HL-60 (cell line): ENCODE data around the gene TMPRSS3.

Source experiments
- DNase-seq, 2 experiments: peaks; one replicate each; pipeline ENCODE4 v3.0.0-alpha.2; 2010 to 2020; ENCODE audit warnings: low read depth in 1 of 2, low spot score in 1 of 2
- H3K27ac ChIP-seq: fragments of 250-450 bp; sonication (Bioruptor Pico); replicated peaks from 2 replicates; pipeline ENCODE4 v1.5.1; 2020; ENCODE audit warnings: mild to moderate bottlenecking, moderate library complexity
- H3K27me3 ChIP-seq: fragments of 250-450 bp; sonication (Bioruptor Pico); 2 replicates; pipeline ENCODE4 v1.5.1; 2021; ENCODE audit warnings: mild to moderate bottlenecking, moderate library complexity; ENCODE audit not compliant: insufficient read depth, poor library complexity, severe bottlenecking
- H3K4me3 ChIP-seq: replicated peaks from 2 replicates; pipeline ENCODE4 v1.5.1; 2011; ENCODE audit warnings: mild to moderate bottlenecking, control low read depth, low read length; ENCODE audit not compliant: insufficient read depth
- GABPA ChIP-seq: IDR thresholded peaks from 2 replicates; pipeline ENCODE4 v1.6.1; 2012; ENCODE audit warnings: low read depth
- POLR2AphosphoS5 ChIP-seq: IDR thresholded peaks from 2 replicates; pipeline ENCODE4 v1.6.1; 2012; ENCODE audit warnings: low read depth
- SPI1 ChIP-seq: IDR thresholded peaks from 2 replicates; pipeline ENCODE4 v1.6.1; 2012; ENCODE audit warnings: low read depth, mild to moderate bottlenecking, borderline replicate concordance
- TF ChIP-seq, protein P1 (sequence below): IDR thresholded peaks from 2 replicates; pipeline ENCODE4 v1.6.1; 2012; ENCODE audit warnings: low read depth; ENCODE audit not compliant: insufficient replicate concordance
- TF ChIP-seq, protein P2 (sequence below): IDR thresholded peaks from one replicate; pipeline ENCODE4 v1.5.1; 2011; ENCODE audit warnings: low read length, control low read depth, inconsistent platforms; ENCODE audit not compliant: insufficient read depth

The TMPRSS3 gene

DNA sequence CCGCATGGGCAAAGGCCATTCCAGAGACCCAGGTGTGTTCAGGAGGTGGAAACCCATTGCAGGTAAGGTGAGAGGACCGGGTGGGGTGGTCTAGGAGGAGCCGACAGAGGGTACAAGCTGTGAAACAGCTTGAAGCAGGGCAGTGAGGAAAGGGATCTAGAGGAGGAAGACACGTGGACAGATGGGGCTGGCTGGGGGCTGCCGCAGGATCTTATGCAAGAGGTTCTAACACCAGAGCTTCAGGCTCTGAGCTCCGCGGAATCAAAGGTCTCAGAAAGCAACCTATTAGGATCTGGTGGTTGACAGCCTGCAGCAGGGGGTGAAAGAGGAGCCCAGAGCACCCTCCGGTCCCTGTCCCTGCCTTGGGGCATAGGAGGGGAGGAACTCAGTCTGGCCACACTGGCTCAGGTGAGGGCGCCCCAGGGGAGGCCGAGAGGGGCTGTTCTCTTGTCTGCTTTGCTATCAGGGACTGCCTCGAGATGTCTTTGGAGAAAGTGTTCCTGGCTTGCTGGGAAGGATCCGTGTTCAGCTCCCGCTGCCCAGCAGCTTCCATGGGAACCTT lies 31.5 kb downstream of the TMPRSS3 start:
- TF ChIP-seq SPI1 (no peak), GABPA (no peak), POLR2AphosphoS5 (no peak)
- TF ChIP-seq, protein P1, sequence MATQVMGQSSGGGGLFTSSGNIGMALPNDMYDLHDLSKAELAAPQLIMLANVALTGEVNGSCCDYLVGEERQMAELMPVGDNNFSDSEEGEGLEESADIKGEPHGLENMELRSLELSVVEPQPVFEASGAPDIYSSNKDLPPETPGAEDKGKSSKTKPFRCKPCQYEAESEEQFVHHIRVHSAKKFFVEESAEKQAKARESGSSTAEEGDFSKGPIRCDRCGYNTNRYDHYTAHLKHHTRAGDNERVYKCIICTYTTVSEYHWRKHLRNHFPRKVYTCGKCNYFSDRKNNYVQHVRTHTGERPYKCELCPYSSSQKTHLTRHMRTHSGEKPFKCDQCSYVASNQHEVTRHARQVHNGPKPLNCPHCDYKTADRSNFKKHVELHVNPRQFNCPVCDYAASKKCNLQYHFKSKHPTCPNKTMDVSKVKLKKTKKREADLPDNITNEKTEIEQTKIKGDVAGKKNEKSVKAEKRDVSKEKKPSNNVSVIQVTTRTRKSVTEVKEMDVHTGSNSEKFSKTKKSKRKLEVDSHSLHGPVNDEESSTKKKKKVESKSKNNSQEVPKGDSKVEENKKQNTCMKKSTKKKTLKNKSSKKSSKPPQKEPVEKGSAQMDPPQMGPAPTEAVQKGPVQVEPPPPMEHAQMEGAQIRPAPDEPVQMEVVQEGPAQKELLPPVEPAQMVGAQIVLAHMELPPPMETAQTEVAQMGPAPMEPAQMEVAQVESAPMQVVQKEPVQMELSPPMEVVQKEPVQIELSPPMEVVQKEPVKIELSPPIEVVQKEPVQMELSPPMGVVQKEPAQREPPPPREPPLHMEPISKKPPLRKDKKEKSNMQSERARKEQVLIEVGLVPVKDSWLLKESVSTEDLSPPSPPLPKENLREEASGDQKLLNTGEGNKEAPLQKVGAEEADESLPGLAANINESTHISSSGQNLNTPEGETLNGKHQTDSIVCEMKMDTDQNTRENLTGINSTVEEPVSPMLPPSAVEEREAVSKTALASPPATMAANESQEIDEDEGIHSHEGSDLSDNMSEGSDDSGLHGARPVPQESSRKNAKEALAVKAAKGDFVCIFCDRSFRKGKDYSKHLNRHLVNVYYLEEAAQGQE: no peak
- TF ChIP-seq, protein P2, sequence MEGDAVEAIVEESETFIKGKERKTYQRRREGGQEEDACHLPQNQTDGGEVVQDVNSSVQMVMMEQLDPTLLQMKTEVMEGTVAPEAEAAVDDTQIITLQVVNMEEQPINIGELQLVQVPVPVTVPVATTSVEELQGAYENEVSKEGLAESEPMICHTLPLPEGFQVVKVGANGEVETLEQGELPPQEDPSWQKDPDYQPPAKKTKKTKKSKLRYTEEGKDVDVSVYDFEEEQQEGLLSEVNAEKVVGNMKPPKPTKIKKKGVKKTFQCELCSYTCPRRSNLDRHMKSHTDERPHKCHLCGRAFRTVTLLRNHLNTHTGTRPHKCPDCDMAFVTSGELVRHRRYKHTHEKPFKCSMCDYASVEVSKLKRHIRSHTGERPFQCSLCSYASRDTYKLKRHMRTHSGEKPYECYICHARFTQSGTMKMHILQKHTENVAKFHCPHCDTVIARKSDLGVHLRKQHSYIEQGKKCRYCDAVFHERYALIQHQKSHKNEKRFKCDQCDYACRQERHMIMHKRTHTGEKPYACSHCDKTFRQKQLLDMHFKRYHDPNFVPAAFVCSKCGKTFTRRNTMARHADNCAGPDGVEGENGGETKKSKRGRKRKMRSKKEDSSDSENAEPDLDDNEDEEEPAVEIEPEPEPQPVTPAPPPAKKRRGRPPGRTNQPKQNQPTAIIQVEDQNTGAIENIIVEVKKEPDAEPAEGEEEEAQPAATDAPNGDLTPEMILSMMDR: no peak
- peak in 1 of 2 experiments; percentile 70 for DNase-seq
- peaks cover 3% of the 10 kb centered on the region for H3K27me3 ChIP-seq
- H3K27ac ChIP-seq: no peak overlapping the region
- no peak overlapping the region for H3K4me3 ChIP-seq

DNA sequence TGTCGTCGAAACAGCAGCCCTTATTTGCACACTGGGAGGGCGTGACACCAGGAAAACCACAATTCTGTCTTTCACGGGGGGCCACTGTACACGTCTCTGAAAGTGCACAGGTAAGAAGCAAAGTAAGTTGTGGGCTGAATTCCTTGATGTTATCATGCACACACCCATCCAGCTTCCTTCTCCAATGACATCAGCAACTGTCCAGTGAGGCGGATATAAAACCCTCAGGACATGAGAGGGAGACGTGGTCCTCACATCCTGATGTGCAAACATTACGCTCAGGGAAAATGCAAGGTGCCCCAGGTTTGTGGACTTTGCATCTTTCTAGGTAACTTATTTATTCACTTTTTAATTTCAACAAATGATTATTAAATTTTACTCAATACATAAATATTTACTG lies 32.5 kb downstream of the TMPRSS3 start:
- H3K27me3 ChIP-seq: peaks cover 3% of the 10 kb centered on the region
- no peak overlapping the region for H3K4me3 ChIP-seq
- no peak overlapping the region for H3K27ac ChIP-seq
- no peak for DNase-seq
- TF ChIP-seq GABPA: no peak
- TF ChIP-seq, protein P2: no peak
- no peak for TF ChIP-seq SPI1
- TF ChIP-seq POLR2AphosphoS5: no peak
- TF ChIP-seq, protein P1: no peak

DNA sequence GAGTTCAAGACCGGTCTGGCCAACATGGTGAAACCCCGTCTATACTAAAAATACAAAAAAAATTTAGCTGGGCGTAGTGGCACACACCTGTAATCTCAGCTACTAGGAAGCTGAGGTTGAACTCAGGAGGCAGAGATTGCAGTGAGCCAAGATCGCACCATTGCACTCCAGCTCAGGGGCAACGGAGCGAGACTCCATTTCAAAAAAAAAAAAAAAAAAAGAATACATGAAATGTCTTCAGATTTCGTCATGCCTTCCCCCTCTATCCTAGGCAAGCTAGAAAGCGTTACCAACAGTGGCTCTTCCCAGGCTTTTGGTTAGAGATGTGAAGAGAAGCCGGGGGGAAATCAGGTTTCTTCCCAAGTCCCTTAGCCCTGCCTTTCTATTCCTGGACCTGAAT lies 33.2 kb downstream of the TMPRSS3 start:
- TF ChIP-seq, protein P2: no peak
- no peak for TF ChIP-seq GABPA
- no peak for TF ChIP-seq SPI1
- no peak for TF ChIP-seq POLR2AphosphoS5
- TF ChIP-seq, protein P1: no peak
- H3K4me3 ChIP-seq: no peak overlapping the region
- no peak for DNase-seq
- no peak overlapping the region for H3K27ac ChIP-seq
- H3K27me3 ChIP-seq: peaks cover 3% of the 10 kb centered on the region
